GM08714 (cell line): ENCODE measurements around the gene GALNT9.
"Not testable (repeated sequence)": the region's sequence is repeated elsewhere in the genome, so short reads cannot be mapped to it uniquely, and the experiment has no call there.

Experiments used
- H3K4me3 ChIP-seq: fragments of 200-500 bp; sonication (Bioruptor generic); 2 replicates; pipeline ENCODE4 v1.5.1; 2014; ENCODE audit warnings: mild to moderate bottlenecking, low read length, inconsistent platforms
- ZNF274 ChIP-seq: IDR thresholded peaks from 2 replicates; pipeline ENCODE4 v1.6.1; 2012; ENCODE audit warnings: mild to moderate bottlenecking, low read depth, low read length

Gene GALNT9

GRCh38 chr12:132310181-132311040 is 19.0 kb downstream of the GALNT9 start:
- H3K4me3 ChIP-seq: no peak overlapping the region
- TF ChIP-seq ZNF274: no peak

DNA sequence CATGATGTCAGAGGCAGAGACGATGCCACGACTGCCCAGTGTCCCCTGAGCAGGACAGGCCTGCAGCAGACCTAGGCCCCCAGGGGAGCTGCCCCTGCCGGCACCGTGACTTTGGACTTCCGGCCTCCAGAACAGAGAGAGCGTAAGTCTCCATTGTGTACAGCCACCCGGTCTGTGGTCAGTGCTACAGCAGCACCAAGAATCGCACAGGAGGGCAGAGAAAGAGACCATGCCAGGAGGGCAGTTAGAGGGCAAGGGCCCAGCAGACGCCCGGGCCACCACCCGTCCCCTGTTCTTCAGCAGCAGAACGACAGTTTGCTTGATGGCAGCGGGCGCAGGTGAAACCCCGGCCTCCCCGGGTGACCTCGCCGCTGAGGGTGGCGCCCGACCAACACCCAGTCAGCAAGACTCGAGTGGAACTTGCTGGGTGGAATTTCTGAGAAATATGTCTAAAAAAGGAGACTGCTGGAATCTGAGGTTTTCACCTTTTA is 19.7 kb downstream of the GALNT9 start:
- H3K4me3 ChIP-seq: no peak overlapping the region
- no peak for TF ChIP-seq ZNF274

GRCh38 chr12:132308853-132309595 is 20.4 kb downstream of the GALNT9 start:
- no peak for TF ChIP-seq ZNF274
- no peak overlapping the region for H3K4me3 ChIP-seq

- no peak for TF ChIP-seq ZNF274
- H3K4me3 ChIP-seq: no peak overlapping the region
These were observed 21.2 kb downstream of the GALNT9 start for GRCh38 chr12:132307976-132308852.

DNA sequence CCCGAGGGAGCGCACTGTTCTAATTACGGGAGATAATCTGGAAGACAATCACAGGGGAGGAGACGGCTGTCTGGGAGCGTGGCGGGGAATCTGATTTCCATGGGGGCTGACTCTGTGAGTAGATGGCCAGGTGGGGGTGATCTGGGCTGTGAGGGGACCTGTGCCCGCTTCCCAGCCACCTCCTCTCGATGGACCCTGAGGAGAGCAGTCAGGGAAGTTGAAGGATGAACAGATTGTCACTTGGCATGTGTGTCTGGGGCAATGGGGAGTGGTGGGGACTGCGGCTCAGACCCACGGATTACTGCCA is 22.6 kb downstream of the GALNT9 start:
- no peak overlapping the region for H3K4me3 ChIP-seq
- no peak for TF ChIP-seq ZNF274

- TF ChIP-seq ZNF274: no peak
- no peak overlapping the region for H3K4me3 ChIP-seq
These were observed 23.2 kb downstream of the GALNT9 start for GRCh38 chr12:132305991-132306884.

DNA sequence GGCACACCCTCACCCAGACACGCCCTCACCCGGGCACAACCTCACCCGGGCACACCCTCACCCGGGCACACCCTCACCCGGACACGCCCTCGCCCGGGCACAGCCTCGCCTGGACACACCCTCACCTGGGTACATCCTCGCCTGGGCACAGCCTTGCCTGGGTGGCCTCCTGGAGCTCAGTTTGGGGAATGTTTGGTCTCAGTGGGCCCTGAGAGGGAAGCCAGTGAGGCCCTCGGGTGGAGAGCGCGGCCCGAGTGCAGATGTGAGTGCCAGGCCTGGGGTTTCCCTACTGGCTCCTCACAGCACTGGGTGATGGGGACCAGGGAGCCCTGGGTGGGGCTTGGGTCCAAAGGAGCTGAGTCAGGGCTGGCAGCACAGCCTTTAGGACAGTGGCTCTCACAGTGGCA is 23.8 kb downstream of the GALNT9 start:
- no peak for TF ChIP-seq ZNF274
- H3K4me3 ChIP-seq: no peak overlapping the region

DNA sequence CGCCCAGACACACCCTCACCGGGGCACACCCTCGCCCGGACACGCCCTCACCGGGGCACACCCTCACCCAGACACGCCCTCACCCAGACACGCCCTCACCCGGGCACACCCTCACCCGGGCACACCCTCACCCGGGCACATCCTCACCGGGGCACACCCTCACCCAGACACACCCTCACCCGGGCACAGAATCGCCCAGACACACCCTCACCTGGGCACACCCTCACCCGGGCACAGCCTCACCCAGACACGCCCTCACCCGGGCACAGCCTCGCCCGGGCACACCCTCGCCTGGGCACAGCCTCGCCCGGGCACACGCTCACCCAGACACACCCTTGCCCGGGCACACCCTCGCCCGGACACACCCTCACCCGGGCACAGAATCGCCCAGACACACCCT is 24.5 kb downstream of the GALNT9 start:
- H3K4me3 ChIP-seq: not testable (repeated sequence)

- H3K4me3 ChIP-seq: not testable (repeated sequence)
These were observed 25.5 kb downstream of the GALNT9 start for GRCh38 chr12:132303853-132304373.

GRCh38 chr12:132302466-132303358 is 26.7 kb downstream of the GALNT9 start:
- no peak for TF ChIP-seq ZNF274
- H3K4me3 ChIP-seq: no peak overlapping the region

GRCh38 chr12:132300789-132301722 is 28.3 kb downstream of the GALNT9 start:
- TF ChIP-seq ZNF274: no peak
- H3K4me3 ChIP-seq: no peak overlapping the region
